Left lobe of liver (tissue), 2 donors: ENCODE data around the gene EDIL3. TPM values are rescaled to one million over a fixed set of nuclear protein-coding genes. Genes with fewer than 3 reads are reported as not detected.

Experiments used
- ATAC-seq: fragments of 200-7000 bp; cut with Tn5 transposase; one replicate; pipeline ENCODE4 v1.9.1; 2020; ENCODE audit warnings: mild to moderate bottlenecking, moderate library complexity
- DNase-seq: peaks from one replicate; pipeline ENCODE4 v3.0.0-alpha.2; 2020; ENCODE audit warnings: low spot score
- total RNA-seq: library from RNA; stranded (reverse); gene quantifications from one replicate; pipeline ENCODE4 v1.2.1, GENCODE V29; 2021
- donor health status: DM: no; HTN: no; CAD: no; lungs with moderate emphysema.
- donor health status: DM: no; HTN: yes; CAD: no.

Gene EDIL3
- total RNA-seq, 1 donor from 2014 or later, result 0.20 TPM

DNA sequence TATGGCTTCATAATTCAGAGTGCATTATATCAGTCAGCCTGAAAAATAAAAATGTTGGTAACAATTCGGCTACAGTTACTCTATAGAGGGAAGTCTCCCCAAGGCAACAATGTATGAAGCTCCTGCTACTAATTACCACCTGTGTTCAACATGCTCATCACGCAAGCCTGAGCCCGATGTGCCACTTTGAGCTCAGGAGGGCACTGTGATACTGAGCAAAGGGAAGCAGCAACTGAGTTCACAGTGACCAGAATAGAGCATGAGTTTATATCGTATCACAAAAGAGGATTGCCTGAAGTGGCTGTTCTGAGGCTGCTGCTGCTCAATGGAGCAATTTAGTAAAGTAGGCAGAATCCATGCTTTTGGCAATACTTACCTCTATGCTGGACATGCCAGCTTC is 462.0 kb downstream of the EDIL3 start:
- ATAC-seq (no peak), DNase-seq (no peak)

- ATAC-seq (no peak), DNase-seq (no peak)
Measured at GRCh38 chr5:83921666-83922193, 462.9 kb downstream of the EDIL3 start.

GRCh38 chr5:83919071-83920041 is 465.3 kb downstream of the EDIL3 start:
- DNase-seq (no peak), ATAC-seq (no peak)

DNA sequence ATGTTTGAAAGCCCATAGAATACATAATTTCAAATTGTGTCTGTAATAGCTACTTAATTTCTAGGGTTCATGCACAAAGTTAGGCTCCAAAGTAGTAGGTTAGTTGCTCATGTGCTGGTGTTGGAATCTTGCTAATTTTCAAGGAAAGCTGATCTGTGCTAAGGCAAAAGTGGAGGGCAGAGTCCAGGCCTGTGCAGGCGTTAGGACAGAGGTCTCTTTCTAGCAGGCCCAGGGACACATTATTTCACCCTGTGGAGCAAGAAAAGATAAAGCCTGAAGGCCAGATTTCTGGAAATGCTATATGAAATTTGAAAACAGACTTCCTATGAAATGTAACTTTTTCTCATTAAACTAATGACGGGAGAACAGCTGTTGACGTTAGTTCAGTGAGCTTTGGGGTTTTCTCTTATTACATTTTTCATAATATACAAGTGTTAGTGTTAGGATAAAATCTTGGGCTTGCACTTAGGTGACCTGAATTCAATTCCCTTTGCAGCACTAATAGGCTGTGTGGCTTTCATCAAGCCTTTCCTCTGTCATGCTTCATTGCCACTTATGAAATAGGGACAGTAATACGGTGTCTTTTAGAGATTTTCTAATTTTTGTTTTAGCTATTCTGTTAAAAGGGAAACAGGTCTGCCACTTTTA is 467.3 kb downstream of the EDIL3 start:
- ATAC-seq (no peak), DNase-seq (no peak)

- ATAC-seq, result no peak
- no peak for DNase-seq
Measured at GRCh38 chr5:83914662-83915418, 469.8 kb downstream of the EDIL3 start.

- ATAC-seq (no peak), DNase-seq (no peak)
Measured at GRCh38 chr5:83914199-83914598, 470.5 kb downstream of the EDIL3 start.

GRCh38 chr5:83913593-83913992 is 471.1 kb downstream of the EDIL3 start:
- DNase-seq (no peak), ATAC-seq (no peak)

DNA sequence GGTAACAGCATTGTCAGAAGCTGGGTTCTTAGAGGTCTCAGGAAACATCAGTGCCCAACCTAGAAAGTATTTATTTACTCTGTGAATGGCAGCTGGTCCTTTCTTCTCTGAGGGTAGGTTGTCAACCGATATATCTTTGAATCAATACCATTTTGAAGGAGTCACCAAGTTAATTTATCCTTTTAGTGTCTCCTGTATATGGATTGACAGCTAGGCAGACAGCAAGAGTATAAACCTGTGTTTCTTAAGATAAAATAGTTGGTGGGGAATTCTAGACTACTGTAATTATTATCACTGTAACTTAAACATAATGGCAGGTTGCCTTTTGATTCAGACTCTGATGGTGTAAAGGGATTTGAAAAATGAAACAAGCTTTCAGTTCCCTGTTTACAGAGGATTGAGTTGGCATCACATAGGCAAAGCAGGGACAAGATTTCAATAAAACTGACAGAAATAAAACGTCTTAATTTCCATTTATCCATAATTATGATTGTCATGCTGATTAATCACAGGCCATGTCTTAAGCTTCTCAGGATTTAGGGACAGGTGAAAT is 473.2 kb downstream of the EDIL3 start:
- ATAC-seq (no peak), DNase-seq (no peak)

- no peak for ATAC-seq
Measured at GRCh38 chr5:83900306-83900705, 484.4 kb downstream of the EDIL3 start.

DNA sequence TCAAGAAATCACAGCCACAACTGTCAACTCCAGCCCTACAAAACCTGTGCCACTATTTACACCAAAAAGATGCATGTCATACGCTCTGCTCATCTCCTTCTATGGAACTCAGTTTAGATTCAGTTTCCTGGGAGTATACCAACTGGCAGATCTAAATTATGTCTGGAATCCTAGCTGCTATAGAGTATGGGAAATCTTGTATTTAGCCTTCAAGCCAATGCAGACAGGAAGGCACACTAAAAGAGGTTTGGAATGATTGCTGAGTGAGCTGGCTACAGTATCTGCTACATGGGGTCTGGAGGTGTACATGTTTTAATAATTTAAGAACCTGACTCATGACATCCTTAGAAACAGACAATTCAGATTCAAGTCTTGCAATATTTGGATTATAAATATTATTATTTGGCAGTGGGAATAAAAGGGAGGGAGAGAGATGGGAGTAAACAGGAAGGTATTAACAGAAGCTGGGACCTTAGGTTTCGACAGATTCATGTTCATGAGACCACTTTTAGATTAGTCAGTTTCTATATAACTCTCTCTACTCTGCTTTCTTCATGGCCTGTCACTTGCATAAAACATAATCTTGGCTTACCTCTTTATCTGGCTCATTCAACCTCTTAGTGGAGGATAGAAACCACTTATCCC is 485.2 kb downstream of the EDIL3 start:
- ATAC-seq (no peak), DNase-seq (no peak)

More at GRCh38 chr5:83900306-83900705, 484.4 kb downstream of the EDIL3 start:
- DNase-seq, result no peak

DNA sequence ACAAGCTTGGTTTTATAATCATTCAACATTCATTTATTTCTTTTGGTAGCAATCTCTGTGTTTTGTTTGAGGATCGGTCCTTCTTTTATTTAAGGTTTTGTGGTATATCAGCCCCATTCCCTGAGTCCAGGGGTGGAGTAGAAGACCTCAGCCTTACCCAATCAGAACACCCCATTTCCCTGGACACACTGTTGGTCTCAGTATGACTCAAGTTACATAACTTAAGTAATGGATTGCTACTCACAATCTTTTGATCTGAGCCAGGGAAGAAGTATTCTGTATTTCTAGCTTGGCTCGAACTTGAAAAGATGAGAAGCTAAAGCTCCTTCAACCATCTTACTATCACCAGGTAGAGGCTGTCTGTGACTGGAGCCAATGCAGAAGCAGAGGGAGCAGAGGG is 488.8 kb downstream of the EDIL3 start:
- no peak for ATAC-seq
- no peak for DNase-seq

GRCh38 chr5:83891261-83891660 is 493.4 kb downstream of the EDIL3 start:
- DNase-seq, result no peak
- no peak for ATAC-seq
